ENCODE measurements around the gene MRPL48.
"Not testable (repeated sequence)": the region's sequence is repeated elsewhere in the genome, so short reads cannot be mapped to it uniquely, and the experiment has no call there.

The MRPL48 gene

GRCh38 chr11:73852049-73852448 is 64.4 kb downstream of the MRPL48 start:
- DNase-seq = no peak

GRCh38 chr11:73854680-73855079 is 67.0 kb downstream of the MRPL48 start:
- DNase-seq = no peak

GRCh38 chr11:73856031-73856567 is 68.4 kb downstream of the MRPL48 start:
- no peak for DNase-seq

GRCh38 chr11:73859671-73860070 is 72.0 kb downstream of the MRPL48 start:
- DNase-seq = no peak

GRCh38 chr11:73860202-73860601 is 72.5 kb downstream of the MRPL48 start:
- DNase-seq = no peak

- DNase-seq = no peak
Observed at GRCh38 chr11:73862986-73863385, 75.3 kb downstream of the MRPL48 start.

GRCh38 chr11:73866095-73866579 is 78.5 kb downstream of the MRPL48 start:
- no peak for DNase-seq

- no peak for DNase-seq
Observed at GRCh38 chr11:73866586-73866996, 78.9 kb downstream of the MRPL48 start.

- DNase-seq = no peak
Observed at GRCh38 chr11:73869332-73869949, 81.8 kb downstream of the MRPL48 start.

GRCh38 chr11:73870261-73870660 is 82.6 kb downstream of the MRPL48 start:
- DNase-seq = no peak

GRCh38 chr11:73872749-73873357 is 85.2 kb downstream of the MRPL48 start:
- DNase-seq = no peak

- no peak for DNase-seq
Observed at GRCh38 chr11:73875380-73875779, 87.7 kb downstream of the MRPL48 start.

GRCh38 chr11:73875840-73876239 is 88.2 kb downstream of the MRPL48 start:
- DNase-seq = no peak

GRCh38 chr11:73876424-73877310 is 89.0 kb downstream of the MRPL48 start, which contains the start of the genes COA4 and PAAF1:
COA4 (minus strand) TSS chr11:73876846; CDS start chr11:73873378, 3,468 bp downstream.
PAAF1 (plus strand) TSS chr11:73876999; CDS start chr11:73877022, 23 bp downstream.
- DNase-seq = peak; percentile 98

GRCh38 chr11:73878771-73879170 is 91.1 kb downstream of the MRPL48 start:
- no peak for DNase-seq

GRCh38 chr11:73880449-73880848 is 92.8 kb downstream of the MRPL48 start:
- DNase-seq = not testable (repeated sequence)

GRCh38 chr11:73883856-73884255 is 96.2 kb downstream of the MRPL48 start:
- DNase-seq = no peak

GRCh38 chr11:73888244-73888643 is 100.6 kb downstream of the MRPL48 start:
- no peak for DNase-seq

- DNase-seq = no peak
Observed at GRCh38 chr11:73889019-73889418, 101.3 kb downstream of the MRPL48 start.

GRCh38 chr11:73889536-73889935 is 101.9 kb downstream of the MRPL48 start:
- no peak for DNase-seq

- no peak for DNase-seq
Observed at GRCh38 chr11:73893041-73893440, 105.4 kb downstream of the MRPL48 start.

- no peak for DNase-seq
Observed at GRCh38 chr11:73894725-73895335, 107.2 kb downstream of the MRPL48 start.

- no peak for DNase-seq
Observed at GRCh38 chr11:73902303-73902702, 114.6 kb downstream of the MRPL48 start.

All from COR-L47 (cell line).